H1 (cell line): ENCODE measurements around the gene CCDC30. TPM values are rescaled to one million over a fixed set of nuclear protein-coding genes. Genes with fewer than 3 reads are reported as not detected.

ENCODE experiments used
- EZH2 ChIP-seq: fragments of 200-600 bp; sonication (generic); IDR thresholded peaks from 2 replicates; pipeline ENCODE4 v1.7.1; 2012; ENCODE audit warnings: low read depth, mild to moderate bottlenecking, moderate library complexity, low read length, inconsistent platforms; ENCODE audit not compliant: severe bottlenecking
- HDAC2 ChIP-seq, 2 experiments: fragments of 300-600 bp in 1 of 2; sonication (generic) in 1 of 2; IDR thresholded peaks; 2 replicates each; pipeline ENCODE4 v1.6.1; 2011 to 2012; ENCODE audit warnings: low read depth in 2 of 2, low read length in 2 of 2, mild to moderate bottlenecking in 2 of 2, moderate library complexity in 2 of 2, borderline replicate concordance in 1 of 2, inconsistent platforms in 1 of 2
- NRF1 ChIP-seq: IDR thresholded peaks from 2 replicates; pipeline ENCODE4 v1.6.1; 2011; ENCODE audit warnings: mild to moderate bottlenecking, low read depth, low read length, improper control_type of control experiment
- RBBP5 ChIP-seq: IDR thresholded peaks from 2 replicates; pipeline ENCODE4 v1.7.1; 2012; ENCODE audit warnings: low read depth, mild to moderate bottlenecking, inconsistent platforms, low read length, moderate library complexity, borderline replicate concordance
- TEAD4 ChIP-seq: IDR thresholded peaks from 2 replicates; pipeline ENCODE4 v1.6.1; 2012; ENCODE audit warnings: low read depth, low read length, inconsistent platforms, mixed read lengths
- polyA plus RNA-seq, 7 experiments: library from polyadenylated mRNA; depleted of rRNA in 3 of 7; stranded (reverse) in 5 of 7; unstranded in 2 of 7; fragments of >200 nt in 5 of 7; fragments of 200-250 nt in 2 of 7; gene quantifications; 1 replicate in 5 of 7; 2 replicates in 1 of 7; 4 replicates in 1 of 7; pipeline versions ENCODE4 v1.2.1 to v1.2.3, GENCODE V29; 2011 to 2013; ENCODE audit warnings: missing spikeins in 2 of 7, mixed read lengths in 2 of 7
- total RNA-seq: library from RNA; stranded (reverse); fragmentation: NEBNext Ultra II Directional; extraction: Animal tissue kit (Norgen Biotek cat#: 25700); gene quantifications from 2 replicates; pipeline ENCODE4 v1.2.1, GENCODE V29; 2021

Gene CCDC30
- total and polyA plus RNA-seq, 2 of the 8 experiments (the other 6 are each of a cell fraction or from before 2014, with no cell fraction given), result 0.60 to 1.8 TPM

DNA sequence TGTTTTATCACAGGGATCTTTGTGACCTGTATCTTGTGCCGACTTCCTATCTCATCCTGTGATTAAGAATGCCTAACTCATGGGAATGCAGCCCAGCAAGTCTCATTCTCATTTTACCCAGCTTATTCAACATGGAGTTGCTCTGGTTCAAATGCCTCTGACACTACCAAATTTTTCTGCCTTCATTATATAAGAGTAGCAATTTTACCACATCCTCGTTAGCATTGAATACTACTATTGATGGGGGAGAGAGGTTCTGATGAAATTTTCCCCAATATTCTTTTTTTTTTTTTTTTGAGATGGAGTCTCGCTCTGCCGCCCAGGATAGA is 150.7 kb downstream of the CCDC30 start (continued):
- TF ChIP-seq HDAC2 (IDR thresholded peaks at IDR 0.05; ENCODE audit: borderline replicate concordance in 1 of 2, low read depth in 2 of 2, low read length in 2 of 2), result no peak
- no peak for TF ChIP-seq TEAD4
- TF ChIP-seq EZH2, result no peak
- no peak for TF ChIP-seq RBBP5
- TF ChIP-seq NRF1, result no peak
